Activated B cell treated with CpG ODN at 0.5 μM for 24 hours (primary cell): ENCODE results near the gene CLOCK. TPM values are rescaled to one million over a fixed set of nuclear protein-coding genes. Genes with fewer than 3 reads are reported as not detected.

Source experiments
- ATAC-seq: fragments of 200-7000 bp; cut with Tn5 transposase; one replicate; pipeline ENCODE4 v1.10.0; 2021; ENCODE audit warnings: low read depth, mild to moderate bottlenecking, moderate library complexity
- CTCF ChIA-PET: fragments of 350-600 bp; sonication (Branson Sonifier 250); formaldehyde crosslinking; loops from one replicate; lab custom pipeline; 2021; ENCODE audit warnings: antibody characterized with exemption; lab: Charles Lee
- POLR2A ChIA-PET: fragments of 350-600 bp; sonication (Branson Sonifier 250); formaldehyde crosslinking; loops from one replicate; lab custom pipeline; 2021; ENCODE audit warnings: antibody characterized with exemption; lab: Charles Lee
- DNase-seq: peaks from one replicate; pipeline ENCODE4 v3.0.0; 2022
- H3K27ac Mint-ChIP-seq: one replicate; pipeline ENCODE4 v1.8.0; 2020; ENCODE audit warnings: mixed read lengths
- H3K27me3 Mint-ChIP-seq: one replicate; pipeline ENCODE4 v1.8.0; 2021; ENCODE audit warnings: mixed read lengths
- H3K36me3 Mint-ChIP-seq: one replicate; pipeline ENCODE4 v1.8.0; 2021; ENCODE audit warnings: low read depth, mixed read lengths
- H3K4me1 Mint-ChIP-seq: one replicate; pipeline ENCODE4 v1.8.0; 2021; ENCODE audit warnings: mixed read lengths
- H3K4me3 Mint-ChIP-seq: one replicate; pipeline ENCODE4 v1.8.0; 2020; ENCODE audit warnings: mild to moderate bottlenecking, mixed read lengths
- H3K9me3 Mint-ChIP-seq: one replicate; pipeline ENCODE4 v1.8.0; 2020; ENCODE audit warnings: mixed read lengths
- CTCF ChIP-seq: fragments of 200-600 bp; IDR thresholded peaks from one replicate; pipeline ENCODE4 v1.8.0; 2022; ENCODE audit warnings: antibody characterized with exemption, mild to moderate bottlenecking
- intact Hi-C: fragments of 100-400 bp; cut with micrococcal nuclease; formaldehyde crosslinking; loops from one replicate; pipeline ENCODE4 v1.15.1; 2024
- total RNA-seq: library from RNA; stranded (reverse); gene quantifications from 2 replicates; pipeline ENCODE4 v1.2.3, GENCODE V29; 2022

The CLOCK gene
- total RNA-seq, 1 donor from 2014 or later, result 12.9 TPM

DNA sequence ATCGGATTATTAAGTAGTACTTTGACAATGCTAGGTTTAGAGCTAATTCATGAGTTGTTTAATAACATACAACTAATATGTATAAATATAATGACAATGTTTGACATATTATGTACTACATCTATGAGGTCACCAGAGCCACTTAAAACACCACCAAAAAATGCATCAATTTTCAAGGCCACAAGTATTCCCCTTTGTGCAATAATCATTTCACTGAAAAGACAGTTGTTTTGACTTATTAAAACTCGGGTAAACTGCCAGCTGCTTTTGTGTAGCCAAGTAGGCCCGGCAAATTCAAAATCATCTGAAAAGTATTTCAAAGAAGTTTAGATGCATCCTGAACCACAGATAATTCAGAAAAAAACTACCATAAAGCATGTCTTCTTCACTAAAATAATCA lies 48.7 kb downstream of the CLOCK start:
- H3K36me3 Mint-ChIP-seq, result peaks cover 34% of the 10 kb centered on the region

GRCh38 chr4:55491486-55491885 lies 55.2 kb downstream of the CLOCK start:
- no peak for TF ChIP-seq CTCF
- no peak overlapping the region for H3K27ac Mint-ChIP-seq
- H3K9me3 Mint-ChIP-seq, result peaks cover 5% of the 10 kb centered on the region
- no peaks in the 10 kb centered on the region for H3K4me1 Mint-ChIP-seq
- ATAC-seq (no peak), DNase-seq (no peak)
- H3K27me3 Mint-ChIP-seq, result no peaks in the 10 kb centered on the region
- intact Hi-C loops, result no loop called here
- H3K4me3 Mint-ChIP-seq, result no peak overlapping the region
- POLR2A ChIA-PET, result no interaction called here
- H3K36me3 Mint-ChIP-seq, result peaks cover 21% of the 10 kb centered on the region
- CTCF ChIA-PET, result no interaction called here

More for the DNA sequence above, 48.7 kb downstream of the CLOCK start:
- Mint-ChIP-seq H3K4me1 (peaks cover 1% of the 10 kb centered on the region), H3K4me3 (no peak overlapping the region), H3K9me3 (peaks cover 5% of the 10 kb centered on the region), H3K27ac (no peak overlapping the region), H3K27me3 (no peaks in the 10 kb centered on the region)
- intact Hi-C loops, result no loop called here
- CTCF ChIA-PET, result no interaction called here
- ATAC-seq (no peak), DNase-seq (no peak)
- no peak for TF ChIP-seq CTCF
- POLR2A ChIA-PET, result no interaction called here

DNA sequence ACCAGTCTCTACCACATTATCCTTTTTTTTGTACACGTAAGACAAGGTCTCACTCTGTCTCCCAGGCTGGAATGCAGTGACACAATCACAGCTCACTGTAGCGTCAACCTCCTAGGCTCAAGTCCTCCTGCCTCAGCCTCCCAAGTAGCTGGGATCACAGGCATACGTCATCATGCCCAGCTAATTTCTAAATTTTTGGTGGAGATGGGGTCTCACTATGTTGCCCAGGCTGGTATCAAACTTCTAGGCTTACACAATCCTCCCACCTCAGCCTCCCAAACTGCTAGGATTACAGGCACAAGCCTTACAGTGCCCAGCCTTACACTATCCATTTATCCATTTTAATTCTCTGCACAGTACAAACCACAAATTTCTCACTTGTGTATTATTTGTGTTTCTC lies 58.0 kb downstream of the CLOCK start:
- Mint-ChIP-seq H3K27me3 (no peaks in the 10 kb centered on the region), H3K9me3 (no peaks in the 10 kb centered on the region), H3K4me1 (no peaks in the 10 kb centered on the region), H3K36me3 (peaks cover 16% of the 10 kb centered on the region), H3K27ac (no peak overlapping the region), H3K4me3 (no peak overlapping the region)
- ChIA-PET POLR2A (no interaction called here), CTCF (no interaction called here)
- no peak for TF ChIP-seq CTCF
- DNase-seq (no peak), ATAC-seq (no peak)
- intact Hi-C loops, result no loop called here

DNA sequence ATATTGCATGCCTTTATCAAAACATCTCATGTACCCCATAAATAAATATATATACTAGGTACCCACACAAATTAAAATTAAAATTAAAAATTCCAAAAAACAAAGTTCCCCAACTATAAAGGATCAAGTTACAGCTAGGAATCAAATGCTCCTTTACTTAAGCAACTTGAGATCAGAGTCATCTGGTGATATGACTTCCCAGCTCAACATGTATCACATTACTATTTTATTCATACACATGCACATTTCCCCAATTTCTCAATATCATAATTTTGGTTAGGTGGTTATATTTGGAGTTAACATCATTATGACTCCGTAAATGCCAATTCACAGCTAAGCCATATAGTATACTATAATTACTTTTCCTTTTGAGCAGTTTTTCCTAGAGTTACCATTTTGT lies 60.9 kb downstream of the CLOCK start:
- DNase-seq, result no peak
- Mint-ChIP-seq H3K27me3 (no peaks in the 10 kb centered on the region), H3K4me1 (no peaks in the 10 kb centered on the region), H3K4me3 (no peak overlapping the region), H3K27ac (no peak overlapping the region), H3K36me3 (peaks cover 30% of the 10 kb centered on the region), H3K9me3 (no peaks in the 10 kb centered on the region)
- POLR2A ChIA-PET, result no interaction called here
- CTCF ChIA-PET, result no interaction called here
- no peak for ATAC-seq
- intact Hi-C loops, result no loop called here
- no peak for TF ChIP-seq CTCF

GRCh38 chr4:55483315-55483714 lies 63.4 kb downstream of the CLOCK start:
- Mint-ChIP-seq H3K27me3 (no peaks in the 10 kb centered on the region), H3K9me3 (no peaks in the 10 kb centered on the region), H3K36me3 (peaks cover 39% of the 10 kb centered on the region), H3K27ac (no peak overlapping the region), H3K4me3 (no peak overlapping the region), H3K4me1 (no peaks in the 10 kb centered on the region)
- TF ChIP-seq CTCF, result no peak
- DNase-seq (no peak), ATAC-seq (no peak)
- ChIA-PET CTCF (no interaction called here), POLR2A (no interaction called here)
- intact Hi-C loops, result no loop called here
